Thyroid gland (tissue), 4 donors: ENCODE results near the gene VGLL4. TPM values are rescaled to one million over a fixed set of nuclear protein-coding genes. Genes with fewer than 3 reads are reported as not detected.
A peak's percentile ranks its signal among the peaks of the same experiment; 100 is the strongest.
"Not testable (repeated sequence)": the region's sequence is repeated elsewhere in the genome, so short reads cannot be mapped to it uniquely, and the experiment has no call there.

Source experiments
- DNase-seq, 2 donors: peaks; one replicate each; pipeline ENCODE4 v3.0.0-alpha.2; 2019
- H3K27ac ChIP-seq, 3 donors: fragments of 200-600 bp; sonication (generic); 1 replicate in 2 of 3; 2 replicates in 1 of 3; pipeline ENCODE4 v1.5.1; 2016 to 2019; ENCODE audit warnings: mild to moderate bottlenecking in 1 of 3, moderate library complexity in 1 of 3
- H3K27me3 ChIP-seq: fragments of 200-600 bp; sonication (generic); one replicate; pipeline ENCODE4 v1.5.1; 2019
- H3K36me3 ChIP-seq, 2 donors: fragments of 200-600 bp; sonication (generic); one replicate each; pipeline ENCODE4 v1.5.1; 2016 to 2019
- H3K4me1 ChIP-seq, 2 donors: fragments of 200-600 bp; sonication (generic); one replicate each; pipeline ENCODE4 v1.5.1; 2017 to 2019
- H3K4me3 ChIP-seq, 3 donors: fragments of 200-600 bp; sonication (generic); replicated peaks in 1 of 3; 1 replicate in 2 of 3; 2 replicates in 1 of 3; pipeline ENCODE4 v1.5.1; 2016; ENCODE audit warnings: mild to moderate bottlenecking in 1 of 3
- H3K9me3 ChIP-seq: fragments of 200-600 bp; sonication (generic); one replicate; pipeline ENCODE4 v1.5.1; 2017
- POLR2A ChIP-seq, 2 donors: fragments of 450-650 bp; IDR thresholded peaks; one replicate each; pipeline ENCODE4 v1.6.1; 2017; ENCODE audit warnings: antibody characterized with exemption in 2 of 2, mild to moderate bottlenecking in 2 of 2, moderate library complexity in 1 of 2
- WGBS, 2 donors: methylation state at CpG; one replicate each; pipeline ENCODE4 v1.1.5; 2017; 5-methylcytosine and 5-hydroxymethylcytosine counted together
- intact Hi-C: fragments of 100-400 bp; cut with DNase I; formaldehyde crosslinking; loops from one replicate; pipeline ENCODE4 v1.15.1; 2023
- total RNA-seq, 4 donors: library from RNA; depleted of rRNA; stranded (reverse); fragments of >200 nt; gene quantifications; one replicate each; pipeline ENCODE4 v1.2.3, GENCODE V29; 2016
- TF ChIP-seq, protein P1 (sequence below), 6 experiments: fragments of 200-600 bp in 3 of 6; fragments of 450-650 bp in 3 of 6; sonication (generic) in 3 of 6; IDR thresholded peaks; one replicate each; pipeline ENCODE4 v1.5.1; 2016 to 2019; ENCODE audit warnings: antibody characterized with exemption in 6 of 6, mild to moderate bottlenecking in 2 of 6, inconsistent platforms in 1 of 6, moderate library complexity in 1 of 6

Gene VGLL4
- total RNA-seq, 4 donors from 2014 or later: 96.0 to 142 (median 131) TPM

DNA sequence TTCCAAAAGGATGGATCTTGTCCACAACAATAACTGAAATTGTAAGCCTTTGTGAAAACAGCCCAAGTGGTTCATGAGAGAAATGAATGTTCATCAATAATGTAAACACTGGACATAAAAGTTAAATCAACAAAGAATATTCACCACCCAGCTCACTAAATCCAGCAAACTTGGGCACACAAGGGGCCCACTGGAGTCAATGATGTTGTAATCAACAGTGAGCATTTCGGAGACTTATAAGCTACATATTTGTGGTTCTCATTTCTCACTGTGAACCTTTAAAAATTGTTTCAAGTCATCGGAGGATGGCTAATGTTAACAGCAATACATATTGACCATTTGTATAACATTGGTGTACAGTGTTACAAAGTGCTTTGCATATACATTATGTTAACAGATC, 63.1 kb downstream of the VGLL4 start:
- Histone ChIP-seq H3K27me3 (no peaks in the 10 kb centered on the region), H3K4me1 (peaks cover 35 to 61% of the 10 kb centered on the region in 2 donors), H3K4me3 (no peak overlapping the region), H3K9me3 (no peaks in the 10 kb centered on the region), H3K36me3 (no peaks in the 10 kb centered on the region), H3K27ac (peak overlapping the region in 2 of 3 donors; percentile 86)
- DNase-seq: no peak
- WGBS, 2 donors: 89 to 95% methylated on average over 2 of the region's 2 CpGs
- intact Hi-C loops: no loop called here
- TF ChIP-seq POLR2A (IDR thresholded peaks at IDR 0.05): no peak
- TF ChIP-seq, protein P1, sequence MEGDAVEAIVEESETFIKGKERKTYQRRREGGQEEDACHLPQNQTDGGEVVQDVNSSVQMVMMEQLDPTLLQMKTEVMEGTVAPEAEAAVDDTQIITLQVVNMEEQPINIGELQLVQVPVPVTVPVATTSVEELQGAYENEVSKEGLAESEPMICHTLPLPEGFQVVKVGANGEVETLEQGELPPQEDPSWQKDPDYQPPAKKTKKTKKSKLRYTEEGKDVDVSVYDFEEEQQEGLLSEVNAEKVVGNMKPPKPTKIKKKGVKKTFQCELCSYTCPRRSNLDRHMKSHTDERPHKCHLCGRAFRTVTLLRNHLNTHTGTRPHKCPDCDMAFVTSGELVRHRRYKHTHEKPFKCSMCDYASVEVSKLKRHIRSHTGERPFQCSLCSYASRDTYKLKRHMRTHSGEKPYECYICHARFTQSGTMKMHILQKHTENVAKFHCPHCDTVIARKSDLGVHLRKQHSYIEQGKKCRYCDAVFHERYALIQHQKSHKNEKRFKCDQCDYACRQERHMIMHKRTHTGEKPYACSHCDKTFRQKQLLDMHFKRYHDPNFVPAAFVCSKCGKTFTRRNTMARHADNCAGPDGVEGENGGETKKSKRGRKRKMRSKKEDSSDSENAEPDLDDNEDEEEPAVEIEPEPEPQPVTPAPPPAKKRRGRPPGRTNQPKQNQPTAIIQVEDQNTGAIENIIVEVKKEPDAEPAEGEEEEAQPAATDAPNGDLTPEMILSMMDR (IDR thresholded peaks at IDR 0.05): no peak

DNA sequence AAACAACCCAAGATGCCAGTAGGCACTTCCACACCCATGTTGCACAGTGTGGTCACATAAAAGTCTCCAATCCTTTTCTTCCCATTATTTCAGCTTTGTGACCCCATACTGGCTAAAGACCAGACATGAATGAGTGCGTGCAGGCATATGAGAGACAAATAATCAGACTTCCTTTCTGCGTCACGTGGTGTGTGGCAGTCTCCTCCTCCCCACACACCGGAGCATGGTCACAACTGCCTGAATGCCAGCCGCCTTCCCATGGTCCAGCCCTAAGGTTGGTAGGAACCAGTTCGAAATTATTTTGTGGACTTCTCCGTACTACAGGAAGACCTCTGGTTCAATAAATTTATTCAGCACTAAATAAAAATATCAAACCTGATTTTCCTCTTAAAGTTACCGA, 65.5 kb downstream of the VGLL4 start:
- 82 to 84% methylated on average over 8 of the region's 8 CpGs for WGBS, 2 donors
- no peak overlapping the region for H3K27ac ChIP-seq
- intact Hi-C loops: no loop called here

DNA sequence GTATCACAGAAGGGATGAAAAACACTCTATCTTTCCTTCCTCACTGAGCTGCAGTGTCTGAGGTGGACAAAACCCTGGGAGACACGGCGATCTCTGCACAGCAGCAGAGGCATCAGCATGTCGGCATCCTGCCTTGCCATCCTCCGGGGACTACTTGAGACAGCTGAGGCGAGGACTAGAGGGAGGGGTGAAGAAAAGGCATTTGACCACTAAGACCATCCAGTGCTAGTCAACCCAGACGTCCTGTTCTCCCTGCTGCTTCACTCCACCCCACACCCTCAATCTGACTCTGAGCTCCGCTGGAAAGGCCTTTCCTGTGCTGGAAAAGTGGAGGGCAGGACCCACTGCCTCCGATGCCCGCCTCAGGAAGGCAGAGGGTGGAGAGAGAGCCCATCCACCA, 67.3 kb downstream of the VGLL4 start:
- no peaks in the 10 kb centered on the region for H3K36me3 ChIP-seq
- no peak overlapping the region for H3K4me3 ChIP-seq
- no peak for DNase-seq
- intact Hi-C loops: no loop called here
- peaks cover 15 to 38% of the 10 kb centered on the region in 2 donors for H3K4me1 ChIP-seq
- WGBS, 2 donors: 54 to 56% methylated on average over 9 of the region's 9 CpGs
- TF ChIP-seq, protein P1 (IDR thresholded peaks at IDR 0.05): no peak
- TF ChIP-seq POLR2A (IDR thresholded peaks at IDR 0.05): no peak
- no peaks in the 10 kb centered on the region for H3K9me3 ChIP-seq
- H3K27me3 ChIP-seq: no peaks in the 10 kb centered on the region
- peak overlapping the region in 1 of 3 donors; percentile 11 for H3K27ac ChIP-seq

More for the DNA sequence above, 65.5 kb downstream of the VGLL4 start:
- H3K27me3 ChIP-seq: no peaks in the 10 kb centered on the region
- H3K9me3 ChIP-seq: no peaks in the 10 kb centered on the region
- TF ChIP-seq POLR2A (IDR thresholded peaks at IDR 0.05): no peak
- TF ChIP-seq, protein P1 (IDR thresholded peaks at IDR 0.05): no peak
- no peak for DNase-seq
- no peaks in the 10 kb centered on the region for H3K36me3 ChIP-seq
- H3K4me3 ChIP-seq: no peak overlapping the region
- peaks cover 30 to 55% of the 10 kb centered on the region in 2 donors for H3K4me1 ChIP-seq

DNA sequence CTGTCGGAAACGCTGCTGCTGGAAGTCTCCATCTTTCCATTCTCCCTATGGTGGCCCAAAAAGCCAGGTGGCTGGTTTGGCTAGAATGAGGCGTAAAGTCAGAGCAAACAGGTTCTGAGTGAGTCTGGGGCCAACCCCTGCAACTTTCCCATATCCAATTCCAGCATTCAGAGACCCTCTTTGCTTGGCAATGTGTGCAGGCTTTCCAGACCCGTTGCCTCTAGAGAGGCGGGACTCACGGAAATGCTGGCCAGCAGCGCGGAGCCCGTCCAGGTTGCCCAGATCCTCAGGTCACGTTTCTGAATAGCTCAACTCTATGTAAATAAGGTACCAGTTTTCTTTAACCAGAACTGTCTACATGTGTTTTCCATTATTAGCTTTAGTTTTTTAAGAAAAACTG, 68.0 kb downstream of the VGLL4 start:
- intact Hi-C loops: no loop called here
- Histone ChIP-seq H3K27me3 (no peaks in the 10 kb centered on the region), H3K36me3 (no peaks in the 10 kb centered on the region), H3K4me1 (peaks cover 7 to 30% of the 10 kb centered on the region in 2 donors), H3K27ac (no peak overlapping the region), H3K9me3 (no peaks in the 10 kb centered on the region), H3K4me3 (no peak overlapping the region)
- 89 to 91% methylated on average over 10 of the region's 10 CpGs for WGBS, 2 donors
- no peak for DNase-seq
- TF ChIP-seq POLR2A (IDR thresholded peaks at IDR 0.05): no peak
- TF ChIP-seq, protein P1 (IDR thresholded peaks at IDR 0.05): no peak

DNA sequence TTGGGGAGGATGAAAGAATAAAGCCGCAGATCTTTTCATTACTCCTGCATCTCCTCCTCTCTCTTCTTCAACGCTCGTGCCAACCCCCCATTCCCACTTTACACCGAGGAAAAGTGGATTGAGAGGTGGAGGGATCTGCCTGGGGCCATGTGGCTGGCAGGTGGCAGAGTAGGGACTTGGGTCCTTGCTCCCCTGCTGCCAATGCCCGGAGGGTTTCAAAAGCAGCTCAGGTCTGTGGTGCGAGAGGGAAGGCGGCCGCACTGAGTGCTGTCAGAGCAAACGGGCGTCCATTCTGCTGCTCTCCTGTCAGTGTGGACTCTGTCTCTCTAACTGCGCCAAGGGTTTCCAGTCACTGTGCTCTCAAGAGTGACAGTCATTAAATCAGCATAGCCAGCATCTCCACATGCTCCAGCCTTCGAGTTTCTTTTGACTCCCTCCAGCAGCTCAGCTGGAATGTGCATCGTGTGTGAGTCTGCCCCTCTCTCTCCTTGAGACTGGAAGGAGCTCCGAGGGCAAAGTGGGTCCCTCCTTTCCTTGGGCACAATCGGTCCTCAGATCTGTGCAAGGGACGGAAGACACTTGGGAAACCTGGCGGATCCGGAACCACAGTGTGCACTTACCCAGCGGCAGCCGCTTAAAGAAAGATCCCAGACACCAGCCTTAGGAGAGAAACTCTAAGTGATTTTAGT, 68.6 kb downstream of the VGLL4 start:
- TF ChIP-seq POLR2A (IDR thresholded peaks at IDR 0.05): no peak
- TF ChIP-seq, protein P1 (IDR thresholded peaks at IDR 0.05): no peak
- no peaks in the 10 kb centered on the region for H3K9me3 ChIP-seq
- no peak overlapping the region for H3K27ac ChIP-seq
- intact Hi-C loops: no loop called here
- no peaks in the 10 kb centered on the region for H3K36me3 ChIP-seq
- 79 to 86% methylated on average over 20 of the region's 20 CpGs for WGBS, 2 donors
- H3K27me3 ChIP-seq: no peaks in the 10 kb centered on the region
- H3K4me1 ChIP-seq: peaks cover 5 to 31% of the 10 kb centered on the region in 2 donors
- DNase-seq: no peak
- no peak overlapping the region for H3K4me3 ChIP-seq

DNA sequence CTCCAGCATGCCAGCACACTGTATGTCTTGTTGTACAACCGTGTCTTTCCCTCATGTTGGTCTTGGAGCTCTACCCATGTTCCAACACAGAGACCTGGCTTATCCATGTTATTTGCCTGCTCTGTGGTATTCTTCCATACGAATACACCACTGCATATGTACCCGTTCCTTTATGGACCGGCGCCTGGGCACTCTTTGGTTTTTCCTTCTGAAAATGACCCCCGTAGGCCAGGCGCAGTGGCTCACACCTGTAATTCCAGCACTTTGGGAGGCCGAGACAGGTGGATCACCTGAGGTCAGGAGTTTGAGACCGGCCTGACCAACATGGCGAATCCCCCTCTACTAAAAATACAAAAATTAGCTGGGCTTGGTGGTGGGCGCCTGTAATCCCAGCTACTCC, 71.1 kb downstream of the VGLL4 start:
- 98% methylated on average over 11 of the region's 11 CpGs for WGBS, 2 donors
- H3K4me1 ChIP-seq: peaks cover 5 to 46% of the 10 kb centered on the region in 2 donors
- intact Hi-C loops, H3K27me3 ChIP-seq, DNase-seq, H3K4me3 ChIP-seq, H3K27ac ChIP-seq, H3K9me3 ChIP-seq, H3K36me3 ChIP-seq: not testable (repeated sequence)
